Mesodermal cell (in vitro differentiated cells): ENCODE results near the gene ATG7.
"Not testable (repeated sequence)": the region's sequence is repeated elsewhere in the genome, so short reads cannot be mapped to it uniquely, and the experiment has no call there.

Experiments
- H3K27ac ChIP-seq: 2 replicates; pipeline ENCODE4 v1.7.0; 2013; ENCODE audit warnings: mild to moderate bottlenecking, low read depth, low read length, moderate library complexity; ENCODE audit not compliant: severe bottlenecking
- H3K36me3 ChIP-seq: 2 replicates; pipeline ENCODE4 v1.7.1; 2013; ENCODE audit warnings: mild to moderate bottlenecking, low read length, moderate library complexity; ENCODE audit not compliant: control insufficient read depth, insufficient read depth
- H3K4me1 ChIP-seq: one replicate; pipeline ENCODE4 v1.7.1; 2013; ENCODE audit warnings: mild to moderate bottlenecking, low read length; ENCODE audit not compliant: insufficient read depth, control insufficient read depth, poor library complexity, severe bottlenecking
- H3K4me3 ChIP-seq: 2 replicates; pipeline ENCODE4 v1.7.0; 2013; ENCODE audit warnings: low read length, control low read depth, mild to moderate bottlenecking; ENCODE audit not compliant: insufficient read depth, poor library complexity, severe bottlenecking; ENCODE audit errors: extremely low read depth
- H3K9me3 ChIP-seq: 2 replicates; pipeline ENCODE4 v1.7.1; 2013; ENCODE audit warnings: mild to moderate bottlenecking, low read length, moderate library complexity; ENCODE audit not compliant: control insufficient read depth
- WGBS, 2 experiments: methylation state at CpG; one replicate each; pipeline ENCODE4 v1.1.5; 2013; ENCODE audit warnings: missing lambda C conversion rate in 2 of 2; ENCODE audit not compliant: insufficient coverage in 2 of 2; 5-methylcytosine and 5-hydroxymethylcytosine counted together

The ATG7 gene

DNA sequence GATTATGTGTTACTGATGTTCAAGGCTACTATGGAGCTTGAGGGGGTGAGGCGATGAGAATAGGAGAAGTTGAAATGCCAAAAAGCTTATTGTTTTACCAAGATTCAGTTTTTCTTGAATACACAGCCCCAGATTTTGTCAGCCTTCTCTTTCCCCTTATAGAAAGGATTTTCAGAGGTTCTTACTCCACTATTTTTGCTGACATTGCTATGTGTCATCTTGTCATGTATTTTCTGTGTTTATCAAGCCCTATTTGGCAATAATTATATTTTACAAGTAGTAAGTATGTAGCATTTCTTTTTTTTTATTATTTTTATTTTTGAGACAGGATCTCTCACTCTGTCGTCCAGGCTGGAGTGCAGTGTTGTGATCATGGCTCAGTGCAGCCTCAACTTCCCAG, 133.1 kb downstream of the ATG7 start:
- Histone ChIP-seq H3K4me3 (no peak overlapping the region), H3K27ac (no peak overlapping the region), H3K9me3 (peaks cover 15% of the 10 kb centered on the region), H3K4me1 (no peaks in the 10 kb centered on the region), H3K36me3 (peaks cover 11% of the 10 kb centered on the region)
- WGBS, 2 experiments: 90% methylated on average over 2 of the region's 2 CpGs; no CpG with 5 or more reads in 1 of the 2 experiments

DNA sequence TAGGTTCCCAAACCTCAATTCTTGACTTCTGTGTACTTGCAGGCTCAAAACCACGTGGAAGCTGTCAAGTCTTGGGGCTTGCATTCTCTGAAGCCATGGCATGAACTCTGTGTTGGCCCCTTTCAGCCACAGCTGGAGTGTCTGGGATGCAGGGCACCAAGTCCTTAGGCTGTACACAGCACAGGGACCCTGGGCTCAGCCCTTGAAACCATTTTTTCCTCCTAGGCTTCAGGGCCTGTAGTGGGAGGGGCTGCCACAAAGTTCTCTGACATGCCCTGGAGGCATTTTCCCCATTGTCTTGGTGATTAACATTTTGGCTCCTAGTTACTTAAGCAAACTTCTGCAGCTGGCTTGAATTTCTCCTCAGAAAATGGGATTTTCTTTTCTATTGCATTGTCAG, 135.4 kb downstream of the ATG7 start:
- Histone ChIP-seq H3K36me3 (peaks cover 11% of the 10 kb centered on the region), H3K9me3 (peaks cover 15% of the 10 kb centered on the region), H3K27ac (no peak overlapping the region), H3K4me3 (no peak overlapping the region), H3K4me1 (no peaks in the 10 kb centered on the region)
- WGBS, 2 experiments: 67 to 75% methylated on average over 1 of the region's 1 CpG

DNA sequence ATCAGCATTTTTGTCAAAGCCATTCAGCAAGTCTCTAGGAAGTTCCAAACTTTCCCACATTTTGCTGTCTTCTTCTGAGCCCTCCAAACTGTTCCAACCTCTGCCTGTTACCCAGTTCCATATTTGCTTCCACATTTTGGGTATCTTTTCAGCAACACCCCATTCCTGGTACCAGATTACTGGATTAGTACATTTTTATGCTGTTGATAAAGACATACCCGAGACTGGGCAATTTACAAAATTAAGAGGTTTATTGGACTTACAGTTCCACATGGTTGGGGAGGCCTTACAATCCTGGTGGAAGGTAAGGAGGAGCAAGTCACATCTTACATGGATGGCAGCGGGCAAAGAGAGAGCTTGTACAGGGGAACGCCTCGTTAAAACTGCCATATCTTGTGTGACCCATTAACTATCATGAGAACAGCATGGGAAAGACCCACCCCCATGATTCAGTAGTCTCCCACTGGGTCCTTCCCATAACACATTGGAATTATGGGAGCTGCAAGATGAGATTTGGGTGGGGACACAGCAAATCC, 136.2 kb downstream of the ATG7 start:
- not testable (repeated sequence) for H3K4me3 ChIP-seq, H3K27ac ChIP-seq, H3K4me1 ChIP-seq
- 86 to 100% methylated on average over 3 to 4 of the region's 4 CpGs for WGBS, 2 experiments
- peaks cover 15% of the 10 kb centered on the region for H3K9me3 ChIP-seq
- H3K36me3 ChIP-seq: peaks cover 11% of the 10 kb centered on the region

DNA sequence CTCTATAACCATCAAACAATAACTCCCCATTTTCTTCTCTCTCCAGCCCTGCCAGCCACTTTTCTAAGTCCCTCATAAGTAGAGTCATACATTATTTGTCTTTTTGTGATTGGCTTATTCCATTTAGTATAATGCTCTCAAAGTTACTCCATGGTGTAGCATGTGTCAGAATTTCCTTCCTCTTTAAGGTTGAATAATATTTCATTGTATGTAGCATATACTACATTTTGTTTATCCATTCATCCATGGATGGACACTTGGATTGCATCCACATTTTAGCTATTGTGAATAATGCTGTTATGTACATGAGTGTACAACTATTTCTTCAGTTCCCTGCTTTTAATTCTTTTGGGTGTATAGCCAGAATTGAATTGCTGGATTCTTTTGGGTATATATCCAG, 138.4 kb downstream of the ATG7 start:
- no peak overlapping the region for H3K27ac ChIP-seq
- H3K9me3 ChIP-seq: peaks cover 25% of the 10 kb centered on the region
- H3K4me1 ChIP-seq: no peaks in the 10 kb centered on the region
- H3K4me3 ChIP-seq: no peak overlapping the region
- H3K36me3 ChIP-seq: peaks cover 11% of the 10 kb centered on the region

DNA sequence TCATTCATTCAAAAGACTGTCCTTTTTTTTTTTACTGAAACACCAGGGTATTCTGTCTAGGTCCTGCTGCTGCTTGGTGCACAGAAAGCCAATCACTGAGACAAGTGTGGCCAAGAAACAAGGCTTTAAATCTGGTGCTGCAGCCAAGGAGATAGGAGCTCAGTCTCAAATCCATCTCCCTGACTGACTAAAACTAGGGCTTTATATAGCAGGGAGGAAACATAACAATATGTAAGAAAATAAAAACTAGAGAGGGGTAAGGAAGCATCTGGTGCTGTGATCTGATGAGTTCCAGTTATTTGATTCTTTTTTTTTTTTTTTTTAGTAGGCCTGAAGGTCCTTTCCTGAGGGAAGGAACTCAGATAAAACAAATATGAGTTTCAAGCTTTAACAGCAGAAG, 139.8 kb downstream of the ATG7 start:
- Histone ChIP-seq H3K36me3 (peaks cover 3% of the 10 kb centered on the region), H3K4me1 (no peaks in the 10 kb centered on the region), H3K9me3 (peaks cover 24% of the 10 kb centered on the region), H3K4me3 (no peak overlapping the region), H3K27ac (no peak overlapping the region)

DNA sequence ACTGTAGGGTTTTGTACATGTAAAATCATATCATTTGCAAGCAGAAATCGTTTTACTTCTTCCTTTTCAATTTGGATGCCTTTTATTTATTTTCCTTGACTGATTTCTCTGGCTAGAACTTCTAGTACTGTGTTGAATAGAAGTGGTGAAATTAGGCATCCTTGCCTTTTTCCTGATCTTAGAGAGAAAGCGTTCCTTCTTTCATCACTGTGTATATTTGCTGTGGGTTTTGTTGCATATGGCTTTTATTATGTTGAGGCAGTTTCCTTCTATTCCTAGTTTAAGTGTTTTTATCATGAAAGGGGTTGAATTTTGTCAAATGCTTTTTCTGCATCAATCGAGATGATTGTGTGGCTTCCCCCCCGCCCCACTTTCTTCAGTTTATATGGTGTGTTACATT, 140.9 kb downstream of the ATG7 start:
- H3K4me1 ChIP-seq: no peaks in the 10 kb centered on the region
- H3K4me3 ChIP-seq: no peak overlapping the region
- H3K27ac ChIP-seq: no peak overlapping the region
- H3K9me3 ChIP-seq: peaks cover 14% of the 10 kb centered on the region
- no peaks in the 10 kb centered on the region for H3K36me3 ChIP-seq
- WGBS, 2 experiments: no CpG with 5 or more reads among the region's 4 CpGs

DNA sequence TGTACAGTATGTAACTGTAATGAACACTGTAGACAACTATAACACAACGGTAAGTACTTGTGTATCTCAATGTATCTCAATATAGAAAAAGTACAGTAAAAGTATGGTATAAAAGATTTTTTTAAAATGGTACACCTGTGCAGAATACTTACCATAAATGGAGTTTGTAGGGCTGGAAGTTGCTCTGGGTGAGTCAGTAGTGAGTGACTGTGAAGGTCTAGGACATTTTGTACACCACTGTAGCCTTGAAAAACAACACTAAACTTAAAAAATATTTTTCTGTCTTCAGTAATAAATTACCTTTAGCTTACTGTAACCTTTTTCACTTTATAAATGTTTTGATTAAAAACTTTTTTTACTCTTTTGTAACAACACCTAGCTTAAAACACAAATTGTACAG, 142.9 kb downstream of the ATG7 start:
- Histone ChIP-seq H3K4me3 (no peak overlapping the region), H3K4me1 (no peaks in the 10 kb centered on the region)
- WGBS, 2 experiments: no CpG with 5 or more reads among the region's 1 CpG

DNA sequence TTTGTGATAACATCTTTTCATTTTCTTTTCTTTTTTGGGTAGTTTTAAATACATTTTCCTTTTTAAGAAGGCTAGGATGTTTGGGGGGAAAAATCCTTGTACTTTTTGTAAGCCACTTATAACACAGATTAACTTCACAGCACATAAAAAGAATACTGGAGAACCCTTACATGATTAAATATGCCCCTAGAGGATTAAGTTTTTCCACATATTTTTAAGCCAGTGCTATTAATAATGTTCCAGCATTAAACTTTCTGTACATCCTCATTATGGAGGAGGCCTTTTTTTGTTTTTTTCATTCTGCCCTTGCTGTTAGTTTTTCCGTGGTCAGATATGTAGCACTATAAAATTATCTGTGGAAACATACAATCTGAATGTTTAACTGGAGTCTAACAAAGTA, 147.9 kb downstream of the ATG7 start:
- no CpG with 5 or more reads among the region's 1 CpG for WGBS, 2 experiments
- H3K4me1 ChIP-seq: peaks cover 3% of the 10 kb centered on the region
- H3K4me3 ChIP-seq: no peak overlapping the region
- no peaks in the 10 kb centered on the region for H3K36me3 ChIP-seq
- H3K9me3 ChIP-seq: no peaks in the 10 kb centered on the region
- H3K27ac ChIP-seq: no peak overlapping the region

More for the DNA sequence above, 142.9 kb downstream of the ATG7 start:
- peaks cover 9% of the 10 kb centered on the region for H3K9me3 ChIP-seq
- no peaks in the 10 kb centered on the region for H3K36me3 ChIP-seq
- no peak overlapping the region for H3K27ac ChIP-seq

DNA sequence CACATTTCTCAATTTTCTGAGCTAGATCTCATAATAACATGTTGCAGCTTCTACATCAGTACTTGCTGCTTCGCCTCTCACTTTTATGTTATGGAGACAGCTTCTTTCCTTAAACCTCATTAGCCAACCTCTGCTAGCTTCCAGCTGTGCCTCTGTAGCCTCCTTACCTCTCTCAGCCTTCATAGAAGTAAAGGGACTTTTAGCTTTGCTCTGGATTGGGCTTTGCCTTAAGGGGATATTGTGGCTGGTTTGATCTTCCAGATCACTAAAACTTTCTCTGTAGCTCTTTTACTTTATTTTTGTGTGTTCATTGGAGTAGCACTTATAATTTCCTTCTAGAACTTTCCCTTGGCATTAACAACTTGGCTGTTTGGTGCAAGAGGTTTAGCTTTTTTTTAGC, 150.1 kb downstream of the ATG7 start:
- Histone ChIP-seq H3K9me3 (peaks cover 3% of the 10 kb centered on the region), H3K4me1 (peaks cover 3% of the 10 kb centered on the region)

DNA sequence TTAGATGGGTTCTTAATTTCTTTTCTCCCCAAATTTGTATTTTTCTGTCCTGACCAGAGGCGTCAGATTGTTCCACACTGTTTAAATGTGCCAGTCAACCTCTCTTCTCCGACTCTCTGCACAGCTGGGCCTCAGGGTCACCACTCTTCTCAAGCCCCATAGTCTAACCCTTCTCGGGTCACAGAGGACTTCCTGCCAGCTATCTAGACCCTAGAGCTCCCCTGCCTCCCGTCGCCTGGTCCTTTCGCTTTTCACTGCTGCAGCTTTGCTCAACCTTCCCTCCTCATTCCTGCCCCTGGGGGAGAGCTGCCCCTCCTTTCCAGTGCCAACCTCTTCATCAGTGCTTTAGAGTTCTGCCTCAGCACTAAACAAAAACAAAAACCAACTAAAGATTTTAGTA, 151.7 kb downstream of the ATG7 start:
- Histone ChIP-seq H3K27ac (no peak overlapping the region), H3K36me3 (no peaks in the 10 kb centered on the region), H3K9me3 (peaks cover 3% of the 10 kb centered on the region), H3K4me3 (no peak overlapping the region), H3K4me1 (peaks cover 3% of the 10 kb centered on the region)
- WGBS, 2 experiments: 85 to 86% methylated on average over 6 of the region's 6 CpGs

More for the DNA sequence above, 150.1 kb downstream of the ATG7 start:
- no peaks in the 10 kb centered on the region for H3K36me3 ChIP-seq
- WGBS, 2 experiments: no CpG with 5 or more reads among the region's 1 CpG
- no peak overlapping the region for H3K4me3 ChIP-seq
- H3K27ac ChIP-seq: no peak overlapping the region

DNA sequence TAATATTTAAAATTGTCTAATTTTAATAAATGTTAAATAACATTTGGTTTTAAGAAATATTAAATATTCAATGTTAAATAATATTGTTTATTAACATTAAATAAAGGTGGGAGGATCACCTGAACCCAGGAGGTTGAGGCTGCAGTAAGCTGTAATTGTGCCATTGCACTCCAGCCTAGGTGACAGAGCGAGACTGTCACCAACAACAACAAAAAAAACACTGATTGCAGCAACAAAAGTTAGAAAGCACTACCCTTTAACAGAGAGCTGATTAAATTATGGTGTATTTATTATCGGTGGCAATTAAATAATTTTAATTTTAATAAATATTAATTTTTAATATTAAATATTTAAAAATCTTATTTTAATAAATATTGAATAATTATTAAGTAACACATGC, 152.1 kb downstream of the ATG7 start:
- Histone ChIP-seq H3K9me3 (peaks cover 3% of the 10 kb centered on the region), H3K4me3 (no peak overlapping the region), H3K36me3 (no peaks in the 10 kb centered on the region), H3K27ac (no peak overlapping the region), H3K4me1 (peaks cover 3% of the 10 kb centered on the region)
- no CpG with 5 or more reads among the region's 2 CpGs for WGBS, 2 experiments
